Kidney (tissue), 14 donors: ENCODE measurements around the gene ABTB2. TPM values are rescaled to one million over a fixed set of nuclear protein-coding genes. Genes with fewer than 3 reads are reported as not detected.

Source experiments
- DNase-seq, 5 donors: peaks; one replicate each; pipeline ENCODE4 v3.0.0-alpha.2; 2013 to 2020
- FAIRE-seq: peaks from 2 replicates; lab custom pipeline; 2012; peaks lifted over from hg19 to GRCh38; lab: Jason Lieb, UNC
- H3K27ac ChIP-seq, 2 donors: one replicate each; pipeline ENCODE4 v1.7.0; 2013; ENCODE audit warnings: low read depth in 2 of 2, low read length in 2 of 2, inconsistent platforms in 1 of 2
- H3K27me3 ChIP-seq: one replicate; pipeline ENCODE4 v1.7.1; 2013; ENCODE audit warnings: low read length, inconsistent platforms; ENCODE audit not compliant: control insufficient read depth, insufficient read depth
- H3K36me3 ChIP-seq, 3 donors: one replicate each; pipeline versions ENCODE4 v1.7.0 to v1.7.1; 2013; ENCODE audit warnings: low read length in 3 of 3, control low read depth in 1 of 3, inconsistent platforms in 1 of 3; ENCODE audit not compliant: insufficient read depth in 3 of 3, control insufficient read depth in 2 of 3
- H3K4me1 ChIP-seq, 3 donors: one replicate each; pipeline versions ENCODE4 v1.7.0 to v1.7.1; 2013; ENCODE audit warnings: low read length in 3 of 3, inconsistent platforms in 1 of 3, low read depth in 1 of 3; ENCODE audit not compliant: control insufficient read depth in 2 of 3, insufficient read depth in 2 of 3
- H3K4me3 ChIP-seq, 3 donors: one replicate each; pipeline versions ENCODE4 v1.7.0 to v1.8.1; 2013; ENCODE audit warnings: low read length in 3 of 3, control low read depth in 1 of 3, inconsistent platforms in 1 of 3
- H3K9ac ChIP-seq, 3 donors: one replicate each; pipeline versions ENCODE4 v1.7.0 to v1.7.1; 2013; ENCODE audit warnings: low read length in 3 of 3, control low read depth in 1 of 3, inconsistent platforms in 1 of 3
- H3K9me3 ChIP-seq, 3 donors: one replicate each; pipeline versions ENCODE4 v1.7.0 to v1.7.1; 2013; ENCODE audit warnings: low read length in 3 of 3, control low read depth in 1 of 3, inconsistent platforms in 1 of 3; ENCODE audit not compliant: control insufficient read depth in 2 of 3, insufficient read depth in 1 of 3
- CTCF ChIP-seq: IDR thresholded peaks from 3 replicates; pipeline ENCODE4 v1.5.1; 2012; ENCODE audit warnings: mild to moderate bottlenecking, moderate library complexity, borderline replicate concordance; ENCODE audit not compliant: insufficient read depth; ENCODE audit errors: extremely low read depth
- intact Hi-C: fragments of 100-400 bp; cut with DNase I; formaldehyde crosslinking; loops from one replicate; pipeline ENCODE4 v1.11.1; 2022
- polyA plus RNA-seq: library from polyadenylated mRNA; stranded (reverse); fragments of 350-450 nt; fragmentation: Illumina TruSeq; extraction: RNeasy Lipid Tissue Mini Kit (QIAGEN cat#74804); gene quantifications from one replicate; pipeline ENCODE4 v1.2.3, GENCODE V29; 2014; ENCODE audit warnings: low read depth, low replicate concordance; ENCODE audit not compliant: insufficient read depth
- total RNA-seq: library from RNA; stranded (reverse); fragmentation: NEBNext Ultra II Directional; extraction: Animal tissue kit (Norgen Biotek cat#: 25700); gene quantifications from one replicate; pipeline ENCODE4 v1.2.1, GENCODE V29; 2021
- donor health status: control.
- donor health status: control.
- donor health status: control.
- donor health status: control.
- donor health status: control.
- donor health status: DM: yes; HTN: yes; CAD: no.
- donor health status: Normal renal cell carcinoma (clear cell type).

ABTB2 gene
- total and polyA plus RNA-seq, 2 donors from 2014 or later, result 7.6 to 22.1 TPM

- no peaks in the 10 kb centered on the region for H3K27me3 ChIP-seq
- H3K36me3 ChIP-seq, result no peaks in the 10 kb centered on the region
- intact Hi-C loops, result no loop called here
- TF ChIP-seq CTCF, result no peak
- H3K27ac ChIP-seq, result no peak overlapping the region
- FAIRE-seq (no peak), DNase-seq (no peak)
- H3K9me3 ChIP-seq, result no peaks in the 10 kb centered on the region
- H3K4me1 ChIP-seq, result peaks cover 0 to 8% (median 2%) of the 10 kb centered on the region in 3 donors
- H3K4me3 ChIP-seq, result no peak overlapping the region
- H3K9ac ChIP-seq, result no peak overlapping the region
These were observed 96.0 kb downstream of the ABTB2 start for GRCh38 chr11:34261820-34262219.

GRCh38 chr11:34261095-34261494 lies 96.7 kb downstream of the ABTB2 start:
- peaks cover 0 to 8% (median 0%) of the 10 kb centered on the region in 3 donors for H3K4me1 ChIP-seq
- intact Hi-C loops, result no loop called here
- no peak overlapping the region for H3K4me3 ChIP-seq
- DNase-seq (no peak), FAIRE-seq (no peak)
- no peak for TF ChIP-seq CTCF
- H3K9me3 ChIP-seq, result no peaks in the 10 kb centered on the region
- H3K9ac ChIP-seq, result no peak overlapping the region
- H3K27ac ChIP-seq, result no peak overlapping the region
- H3K36me3 ChIP-seq, result no peaks in the 10 kb centered on the region
- H3K27me3 ChIP-seq, result no peaks in the 10 kb centered on the region

GRCh38 chr11:34260072-34260575 lies 97.7 kb downstream of the ABTB2 start:
- H3K27me3 ChIP-seq, result no peaks in the 10 kb centered on the region
- intact Hi-C loops, result no loop called here

More at GRCh38 chr11:34260072-34260575, 97.7 kb downstream of the ABTB2 start:
- Histone ChIP-seq H3K27ac (no peak overlapping the region), H3K4me1 (peaks cover 0 to 8% (median 0%) of the 10 kb centered on the region in 3 donors), H3K36me3 (no peaks in the 10 kb centered on the region), H3K9me3 (no peaks in the 10 kb centered on the region), H3K4me3 (no peak overlapping the region), H3K9ac (no peak overlapping the region)
- TF ChIP-seq CTCF, result no peak
- FAIRE-seq (no peak), DNase-seq (no peak)
